Left hindlimb (tissue), 1 donor: ENCODE results near the gene SFTA2.
"Not testable (repeated sequence)": the region's sequence is repeated elsewhere in the genome, so short reads cannot be mapped to it uniquely, and the experiment has no call there.

ENCODE experiments used
- DNase-seq: peaks from one replicate; pipeline ENCODE4 v3.0.0-alpha.2; 2018

The SFTA2 gene

DNA sequence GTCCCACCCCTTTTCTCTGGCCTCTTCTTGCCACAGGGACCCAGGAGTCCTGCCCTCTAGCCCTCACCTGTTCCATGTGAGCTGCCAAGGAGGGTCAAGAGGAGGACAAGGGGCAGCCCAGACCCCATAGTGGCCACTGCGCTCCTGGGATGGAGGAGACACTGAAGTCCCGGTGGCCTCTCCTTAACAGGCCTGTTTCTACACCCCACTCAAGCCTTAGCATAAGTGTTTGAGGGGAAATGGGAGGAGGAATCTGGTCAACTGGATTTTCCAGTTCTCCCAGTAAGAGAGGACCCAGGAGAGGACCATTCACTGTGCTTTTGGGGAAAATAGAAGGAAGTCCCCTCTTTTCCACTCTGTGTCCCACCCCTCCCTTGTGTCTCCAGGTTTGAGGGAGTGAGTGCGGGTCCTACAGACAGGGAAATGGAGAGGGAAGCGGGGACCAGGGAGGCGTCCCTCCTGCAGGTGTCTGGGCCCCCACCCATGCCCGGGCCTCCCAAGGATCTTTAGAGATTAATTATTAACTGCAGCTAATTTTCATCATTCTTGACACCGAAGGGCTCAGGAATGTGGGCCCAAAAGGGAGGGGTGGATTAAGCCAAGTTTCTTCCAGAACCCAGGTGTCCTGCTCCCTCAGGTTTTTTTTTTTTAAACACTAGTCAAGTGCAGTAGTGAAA is at the start of gene SFTA2:
Gene SFTA2 (minus strand): TSS at position 202 of the 677 bp plus-strand sequence. CDS start 74 bp downstream, at position 128.
- DNase-seq: no peak

DNA sequence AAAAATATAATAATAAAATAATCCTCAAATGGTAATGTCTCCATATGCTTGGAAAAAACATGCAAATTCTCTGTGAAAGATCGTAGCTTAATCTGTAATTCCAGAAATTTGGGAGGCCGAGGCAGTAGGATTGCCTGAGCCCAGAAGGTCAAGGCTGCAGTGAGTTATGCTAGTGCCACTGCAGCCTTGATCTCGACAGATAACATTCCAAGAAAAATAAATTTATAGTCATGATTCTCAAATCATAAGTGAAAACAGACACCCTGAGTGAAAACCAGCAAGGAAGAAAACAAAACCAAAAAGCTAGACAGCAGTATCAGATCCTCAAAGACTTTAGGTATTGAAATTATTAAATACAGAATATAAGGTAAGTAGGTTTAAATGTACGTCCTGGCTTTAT is 47.7 kb upstream of the SFTA2 start:
- DNase-seq: no peak

DNA sequence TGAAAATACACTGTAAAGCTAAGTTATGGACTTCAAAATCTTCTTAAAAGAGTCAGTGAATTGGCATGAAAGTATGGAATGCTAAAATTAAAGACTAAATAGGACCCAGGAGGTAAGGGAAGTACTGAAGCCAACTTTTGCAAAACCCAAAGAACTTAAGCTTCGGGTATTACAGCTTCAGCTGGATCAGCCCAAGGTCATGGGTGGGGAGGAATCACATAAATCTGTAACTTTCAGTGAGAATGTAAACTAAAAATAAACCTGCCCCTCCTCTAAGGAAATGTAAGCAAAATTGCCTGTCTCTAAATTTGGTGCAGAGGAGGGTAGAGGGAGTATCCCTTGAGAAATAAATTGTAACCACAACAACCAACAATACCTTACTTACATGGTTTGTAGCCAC is 47.2 kb upstream of the SFTA2 start:
- DNase-seq: no peak

DNA sequence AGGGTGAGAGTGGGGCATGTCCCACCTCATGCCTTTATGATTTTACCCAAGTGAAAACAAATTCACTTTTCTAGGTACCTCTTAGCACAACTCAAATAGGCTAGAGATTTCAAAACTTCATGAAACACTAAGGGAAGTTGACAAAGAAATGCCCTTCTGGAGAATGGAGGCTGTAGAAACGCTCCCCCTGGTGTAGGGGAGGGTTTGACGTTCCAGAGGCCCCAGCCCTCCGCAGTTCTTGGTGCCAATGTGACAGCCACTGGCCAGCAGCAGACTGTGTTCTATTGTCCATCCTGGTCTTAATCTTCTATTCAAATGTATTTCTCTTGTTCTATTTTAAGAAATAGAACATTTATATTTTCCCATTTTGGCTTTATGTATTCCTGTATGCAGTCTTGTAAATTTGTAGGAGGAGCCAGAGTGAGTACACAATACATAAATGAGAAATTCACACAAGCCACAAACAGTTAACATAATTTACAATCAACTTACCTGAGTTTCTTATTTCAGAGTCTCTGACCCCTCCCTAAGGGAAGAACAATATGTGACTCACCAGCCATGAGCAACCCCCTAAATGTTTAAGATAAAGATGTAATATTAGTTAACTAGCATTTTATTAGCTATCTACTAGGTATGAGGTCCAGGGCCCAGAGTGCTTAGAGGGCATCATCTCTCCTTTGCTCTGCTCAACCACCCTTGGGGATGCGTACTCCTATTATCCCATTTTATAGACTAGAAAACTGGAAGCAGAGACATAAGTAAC is 42.7 kb upstream of the SFTA2 start:
- DNase-seq: no peak

DNA sequence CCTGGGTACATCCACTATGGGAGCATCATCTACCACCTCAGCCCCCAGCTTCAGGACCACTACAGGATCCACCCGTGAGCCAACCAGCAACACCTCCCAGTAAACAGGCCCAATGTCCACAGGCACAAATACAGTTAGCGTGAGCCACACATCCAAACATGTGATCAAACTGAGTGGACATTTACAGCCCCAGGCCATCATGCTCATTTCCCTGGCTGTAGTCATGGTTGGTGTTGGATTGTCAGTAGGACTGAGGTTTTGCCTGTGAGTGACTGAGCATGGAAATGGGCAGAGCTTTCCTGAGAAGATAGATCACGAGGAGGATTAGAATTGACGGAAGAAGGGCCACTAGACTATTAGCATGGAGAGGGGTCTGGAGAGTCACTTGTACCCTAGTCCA is 40.8 kb upstream of the SFTA2 start:
- DNase-seq: no peak

DNA sequence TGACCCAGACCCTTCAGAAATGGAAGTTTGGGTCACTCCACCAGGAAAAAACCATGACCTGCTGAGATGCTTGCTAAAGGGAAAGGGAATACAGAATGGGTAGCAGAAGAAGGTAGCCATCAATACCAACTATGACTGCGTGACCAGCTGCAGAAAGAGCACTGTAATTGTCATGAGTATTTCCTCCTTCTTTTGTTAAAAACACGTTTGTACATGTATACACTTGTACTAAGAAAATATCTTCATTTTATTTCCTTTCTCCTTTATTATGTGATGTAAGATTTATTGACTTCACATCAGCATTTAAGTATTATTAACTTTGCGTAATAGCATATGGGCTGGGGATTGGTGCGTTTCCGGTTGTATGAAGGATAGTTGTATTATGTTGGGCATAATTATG is 39.0 kb upstream of the SFTA2 start:
- no peak for DNase-seq

DNA sequence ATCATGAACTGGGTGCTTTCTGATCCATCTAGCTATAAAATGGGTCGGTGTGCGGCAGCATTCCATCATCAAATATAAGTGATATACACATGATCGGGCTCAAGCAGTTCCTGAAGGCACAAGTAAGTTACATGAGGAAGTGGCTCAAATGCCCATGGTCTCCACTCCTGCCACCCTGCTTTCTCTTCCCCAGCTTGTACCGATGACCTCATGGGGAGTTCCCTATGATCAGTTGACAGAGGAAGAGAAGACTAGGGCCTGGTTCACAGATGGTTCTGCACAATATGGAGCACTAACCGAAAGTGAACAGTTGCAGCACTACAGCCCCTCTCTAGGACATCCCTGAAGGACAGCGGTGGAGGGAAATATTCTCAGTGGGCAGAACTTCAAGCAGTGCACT is 37.2 kb upstream of the SFTA2 start:
- DNase-seq: not testable (repeated sequence)

DNA sequence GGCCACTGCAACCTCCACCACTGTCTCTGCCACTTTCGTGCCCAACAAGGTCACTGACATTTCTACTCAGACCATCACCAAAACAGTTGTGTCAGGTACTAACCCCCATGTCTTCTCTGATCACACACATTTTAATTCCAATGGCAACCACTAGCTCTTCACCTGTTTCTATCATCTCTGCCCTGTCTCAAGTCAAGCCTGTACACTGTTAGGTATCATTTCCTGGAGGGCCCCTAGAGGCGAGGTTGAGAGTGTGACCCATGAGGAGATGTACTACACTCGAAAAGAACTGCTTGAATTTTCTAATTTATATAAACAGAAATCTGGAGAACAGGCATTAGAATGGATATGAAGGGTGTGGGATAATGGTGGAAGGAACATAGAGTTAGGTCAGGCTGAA is 34.2 kb upstream of the SFTA2 start:
- no peak for DNase-seq

DNA sequence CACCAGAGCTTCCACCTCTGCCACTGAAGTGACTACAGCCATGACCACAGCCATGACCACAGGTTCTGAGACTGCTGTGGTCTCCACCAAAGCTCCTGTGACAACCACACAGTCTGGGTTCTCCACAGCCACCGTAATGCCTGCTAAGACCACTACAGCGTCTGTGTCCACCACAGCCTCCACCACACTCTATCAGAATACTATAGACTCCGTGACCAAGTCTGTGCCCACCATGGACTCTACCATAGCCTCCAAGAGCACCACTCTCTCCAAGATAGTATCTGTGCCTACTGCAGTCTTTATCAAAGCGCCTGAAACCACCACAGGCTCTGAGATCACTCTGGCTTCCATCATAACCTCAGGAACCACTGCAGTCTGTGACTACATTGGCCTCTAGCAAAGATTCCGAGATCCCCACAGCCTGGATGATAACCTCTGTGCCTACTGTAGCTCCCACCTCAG is 33.2 kb upstream of the SFTA2 start:
- DNase-seq: no peak

DNA sequence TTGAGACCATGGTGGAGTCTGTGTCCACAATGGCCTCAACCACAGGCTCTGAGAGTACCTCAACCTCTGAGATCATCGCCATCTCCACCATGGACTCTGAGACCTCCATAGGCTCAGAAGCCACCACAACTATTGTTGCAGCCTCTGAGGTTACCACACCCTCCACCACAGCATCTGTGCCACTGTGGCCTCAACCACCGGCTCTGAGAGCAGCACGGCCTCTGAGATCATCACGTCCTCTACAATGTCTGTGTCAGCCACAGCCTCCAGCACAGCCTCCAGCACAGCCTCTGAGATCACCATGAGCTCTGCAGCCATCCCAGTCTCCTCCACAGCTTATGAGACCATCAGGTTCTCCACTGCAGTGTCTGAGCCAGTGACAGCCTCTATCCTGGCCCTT is 32.1 kb upstream of the SFTA2 start:
- DNase-seq: no peak

DNA sequence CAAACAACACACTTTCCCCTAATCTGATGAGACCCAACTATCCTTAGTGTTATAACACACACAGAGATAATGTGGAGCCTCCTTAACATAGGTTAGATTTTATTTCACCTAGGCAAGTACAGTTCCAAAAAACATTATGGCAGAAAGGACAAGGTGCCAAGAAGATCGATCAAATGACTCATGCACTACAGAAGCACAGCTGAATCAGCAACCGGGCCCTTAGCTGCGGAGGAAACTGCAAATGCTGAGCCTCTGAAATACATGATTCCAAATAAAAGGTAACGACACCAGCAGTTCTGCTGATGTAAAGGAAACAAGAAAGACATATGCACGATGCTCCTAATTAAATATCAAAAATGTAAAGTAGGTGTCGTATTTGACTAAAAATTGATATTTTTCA is 31.7 kb upstream of the SFTA2 start:
- DNase-seq: no peak

DNA sequence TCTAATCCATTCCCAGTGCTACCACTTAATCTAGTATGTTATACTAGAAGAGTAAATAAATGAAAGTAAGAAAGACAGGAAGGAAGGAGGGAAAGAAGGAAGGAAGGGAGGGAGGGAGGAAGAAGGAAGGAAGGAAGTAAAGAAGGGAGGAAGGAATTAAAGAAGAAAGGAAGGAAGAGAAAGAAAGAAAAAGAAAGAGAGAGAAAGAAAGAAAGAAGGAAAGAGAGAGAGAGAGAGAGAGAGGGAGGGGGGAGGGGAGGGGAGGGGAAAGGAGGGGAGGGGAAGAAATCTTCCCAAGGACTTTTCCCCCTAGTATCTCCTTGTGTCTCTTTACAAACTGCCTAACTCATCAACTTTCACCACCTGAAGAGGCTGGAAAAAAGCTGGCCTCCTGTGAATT is 30.7 kb upstream of the SFTA2 start:
- no peak for DNase-seq

DNA sequence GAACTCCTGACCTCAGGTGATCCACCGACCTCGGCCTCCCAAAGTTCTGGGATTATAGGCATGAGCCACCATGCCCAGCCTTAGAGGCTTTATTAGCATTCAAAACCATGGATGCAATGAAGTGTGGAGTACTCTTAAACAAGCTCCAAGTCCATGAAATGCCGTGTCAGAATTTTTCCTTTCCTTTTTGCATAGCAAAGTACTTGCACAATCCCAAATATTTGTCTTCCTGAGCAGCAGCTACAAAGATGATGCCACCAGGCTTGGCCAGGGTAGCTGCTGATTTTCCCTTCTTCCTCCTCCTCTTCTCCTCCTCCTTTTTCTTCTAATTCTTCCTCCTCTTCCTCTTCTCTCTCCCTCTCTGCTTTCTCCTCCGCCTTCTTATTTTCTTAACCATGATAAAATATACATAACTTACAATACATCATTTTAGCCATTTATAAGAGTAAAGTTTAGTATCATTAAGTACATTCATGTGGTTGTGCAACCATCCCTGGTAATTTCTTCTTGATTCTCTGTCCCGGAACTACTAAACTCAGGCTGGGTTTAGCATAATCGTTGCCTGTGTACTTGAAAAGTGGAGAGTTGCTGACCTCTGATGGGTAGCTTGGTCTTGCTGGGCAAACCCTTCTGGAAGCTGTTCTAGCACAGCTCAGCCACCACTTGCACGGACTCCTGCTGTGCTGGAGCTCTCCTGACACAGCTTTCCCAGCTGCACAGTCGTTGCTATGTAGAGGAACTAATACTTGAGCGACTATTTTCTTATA is 29.1 kb upstream of the SFTA2 start:
- DNase-seq: no peak

DNA sequence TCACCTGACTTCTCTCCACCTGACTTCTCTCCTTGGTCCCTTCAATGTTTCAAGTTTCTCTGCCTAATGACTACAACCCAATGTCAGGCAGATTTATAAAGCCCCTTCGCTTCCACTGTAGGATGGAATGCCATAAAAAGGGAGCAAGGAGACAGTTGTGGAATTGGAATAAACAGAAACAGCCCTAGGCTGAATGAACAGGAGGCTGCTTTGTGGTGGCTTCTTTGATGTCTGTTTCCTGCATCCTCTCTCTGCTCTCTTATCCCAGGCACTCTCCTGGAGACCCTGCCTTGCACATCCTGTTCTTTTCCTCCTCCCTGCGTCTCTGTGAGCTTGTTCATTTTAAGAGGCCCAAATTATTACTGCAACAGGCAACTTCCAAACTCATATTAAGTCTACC is 25.7 kb upstream of the SFTA2 start:
- DNase-seq: no peak

DNA sequence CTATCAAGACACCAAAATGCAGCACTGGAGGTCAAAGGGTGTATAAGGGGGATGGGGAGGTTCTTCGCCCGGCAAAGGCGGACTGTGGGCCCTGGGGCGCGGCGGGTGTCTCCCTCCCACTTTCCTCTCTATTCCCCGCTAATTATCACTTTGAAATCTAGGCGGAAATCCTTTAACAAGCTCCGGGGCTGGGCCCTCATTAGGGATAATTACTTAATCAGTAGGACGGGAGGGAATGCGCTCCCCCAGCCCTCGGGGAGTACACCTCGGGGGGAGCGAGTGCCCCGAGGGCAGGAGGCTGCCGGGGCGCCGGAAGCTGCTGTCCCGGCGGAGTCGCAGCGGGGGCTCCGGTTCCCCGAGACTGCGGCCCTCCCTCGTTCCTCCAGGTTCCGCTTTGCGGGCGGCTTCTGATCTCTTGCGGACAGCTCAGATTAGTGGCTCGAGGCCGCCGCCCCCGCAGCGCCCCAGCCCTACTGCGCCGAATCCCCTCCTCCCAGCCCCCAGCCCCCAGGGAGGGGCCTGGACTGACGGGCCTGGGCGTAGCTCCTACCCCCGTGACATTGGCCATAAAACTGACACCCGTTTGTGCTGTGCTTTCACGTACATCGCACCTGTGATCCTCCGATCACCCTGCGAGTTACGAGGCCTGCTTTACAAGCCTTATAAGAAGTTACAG is 23.5 kb upstream of the SFTA2 start:
- DNase-seq: peak; percentile 38

DNA sequence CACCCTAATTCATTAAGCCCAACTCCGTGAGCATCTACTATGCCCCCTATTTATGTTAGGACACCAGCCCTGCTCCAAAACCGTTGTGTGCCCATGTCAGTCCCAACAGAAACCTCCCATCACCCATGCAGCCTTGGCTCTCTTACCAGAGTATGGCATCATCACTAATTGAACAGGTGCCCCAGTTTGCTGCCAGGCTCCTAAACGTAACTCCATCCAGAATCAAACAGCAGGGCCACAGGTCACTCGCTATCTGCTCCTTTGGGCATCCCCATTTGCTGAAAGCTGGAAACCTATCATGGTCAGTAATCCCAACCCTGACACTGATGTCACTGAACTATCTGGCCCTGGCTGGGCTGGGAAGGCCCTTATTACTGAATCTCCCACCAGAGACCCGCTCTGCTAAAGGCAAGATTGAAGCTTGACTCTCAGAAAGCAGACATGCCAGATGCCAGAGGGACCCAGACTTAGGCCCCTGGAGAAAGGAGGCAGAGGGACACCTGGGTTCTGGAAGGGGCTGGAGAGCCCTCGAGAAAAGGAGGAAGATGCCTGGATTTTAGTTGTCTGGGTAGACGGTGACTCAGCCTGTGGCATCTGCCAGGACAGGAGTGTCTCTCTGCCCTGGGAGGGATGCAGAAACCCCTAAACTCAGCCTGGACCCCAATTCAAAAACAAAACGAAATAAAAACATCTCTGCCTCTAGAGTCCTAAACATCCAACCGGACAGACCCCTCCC is 22.8 kb upstream of the SFTA2 start:
- DNase-seq: no peak

DNA sequence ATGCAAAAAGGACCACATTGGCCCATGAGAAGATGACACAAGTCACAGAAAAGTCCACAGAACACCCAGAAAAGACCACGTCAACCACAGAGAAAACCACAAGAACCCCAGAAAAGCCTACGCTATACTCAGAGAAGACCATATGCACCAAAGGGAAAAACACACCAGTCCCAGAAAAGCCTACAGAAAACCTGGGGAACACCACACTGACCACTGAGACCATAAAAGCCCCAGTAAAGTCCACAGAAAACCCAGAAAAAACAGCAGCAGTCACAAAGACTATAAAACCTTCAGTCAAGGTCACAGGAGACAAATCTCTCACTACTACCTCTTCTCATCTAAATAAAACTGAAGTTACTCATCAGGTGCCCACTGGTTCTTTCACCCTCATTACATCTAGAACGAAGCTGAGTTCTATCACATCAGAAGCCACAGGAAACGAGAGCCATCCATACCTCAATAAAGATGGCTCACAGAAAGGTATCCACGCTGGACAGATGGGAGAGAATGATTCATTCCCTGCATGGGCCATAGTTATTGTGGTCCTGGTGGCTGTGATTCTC is 20.0 kb upstream of the SFTA2 start:
- no peak for DNase-seq

DNA sequence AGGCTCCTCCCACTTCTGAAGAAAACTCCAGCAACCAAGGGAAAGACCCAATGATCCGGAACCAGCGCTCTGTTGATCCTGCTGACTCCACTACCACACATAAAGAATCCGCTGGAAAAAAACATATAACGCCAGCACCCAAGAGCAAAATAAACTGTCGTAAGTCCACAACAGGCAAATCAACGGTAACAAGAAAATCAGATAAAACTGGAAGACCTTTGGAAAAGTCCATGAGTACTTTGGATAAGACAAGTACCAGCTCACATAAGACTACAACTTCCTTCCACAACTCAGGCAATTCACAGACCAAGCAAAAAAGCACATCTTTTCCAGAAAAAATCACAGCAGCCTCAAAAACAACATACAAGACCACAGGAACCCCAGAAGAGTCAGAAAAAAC is 16.8 kb upstream of the SFTA2 start:
- DNase-seq: no peak

DNA sequence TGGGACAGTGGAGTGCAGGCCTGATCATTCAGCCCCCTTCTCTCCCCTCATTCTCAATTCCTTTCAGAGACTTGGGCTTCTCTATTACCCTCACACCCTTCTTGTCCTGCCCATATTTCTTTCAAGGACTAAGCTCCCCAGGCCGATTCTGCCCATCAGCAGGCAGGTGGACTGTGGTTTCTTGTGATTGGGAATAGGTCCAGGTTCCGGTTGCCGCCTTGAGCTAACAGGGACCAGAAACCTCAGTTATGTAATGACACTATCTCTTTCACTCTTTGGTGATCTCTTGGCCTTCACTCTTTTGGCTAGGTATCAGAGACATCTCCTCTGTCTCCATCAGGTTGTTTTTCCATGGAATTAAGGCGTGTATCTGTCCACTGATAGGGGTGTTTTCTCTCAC is 15.3 kb upstream of the SFTA2 start:
- DNase-seq: no peak

DNA sequence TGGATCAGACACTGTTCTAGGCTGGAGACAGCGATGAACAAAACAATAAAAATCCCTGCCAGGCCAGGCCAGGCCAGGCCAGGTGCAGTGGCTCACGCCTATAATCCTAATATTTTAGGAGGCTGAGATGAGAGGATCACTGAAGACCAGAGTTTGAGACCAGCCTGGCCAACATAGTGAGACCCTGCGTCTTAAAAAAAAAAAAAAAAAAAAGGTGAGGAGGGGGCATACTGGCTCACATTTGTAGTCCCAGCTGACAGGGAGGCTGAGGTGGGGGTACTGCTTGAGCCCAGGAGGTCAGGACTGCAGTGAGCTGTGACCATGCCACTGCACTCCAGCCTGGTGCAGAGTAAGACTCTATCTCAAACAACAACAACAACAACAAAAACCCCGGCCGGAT is 13.3 kb upstream of the SFTA2 start:
- DNase-seq: no peak

DNA sequence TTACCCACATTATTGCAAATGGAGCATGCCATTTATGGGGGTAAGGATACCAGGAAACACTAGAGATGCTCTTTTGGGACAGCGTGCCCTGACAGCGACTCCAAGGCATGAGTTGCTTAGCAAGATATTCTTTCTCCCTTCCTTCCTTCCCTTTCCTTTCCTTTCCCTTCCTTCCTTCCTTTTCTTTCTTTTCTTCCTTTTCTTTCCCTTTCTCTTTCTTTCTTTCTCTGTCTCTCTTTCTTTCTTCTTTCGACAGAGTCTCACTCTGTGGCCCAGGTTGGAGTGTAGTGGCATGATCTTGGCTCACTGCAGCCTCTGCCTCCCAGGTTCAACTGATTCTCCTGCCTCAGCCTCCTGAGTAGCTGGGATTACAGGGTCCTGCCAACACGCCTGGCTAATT is 12.1 kb upstream of the SFTA2 start:
- no peak for DNase-seq
